Vagina (tissue), 2 donors: ENCODE measurements around the gene EFTUD2.

Source experiments
- CTCF ChIP-seq, 3 experiments: fragments of 450-650 bp in 2 of 3; fragments of 200-600 bp in 1 of 3; sonication (generic) in 1 of 3; IDR thresholded peaks; one replicate each; pipeline ENCODE4 v1.5.1; 2017 to 2019; ENCODE audit warnings: antibody characterized with exemption in 3 of 3, mild to moderate bottlenecking in 2 of 3, moderate library complexity in 2 of 3
- POLR2A ChIP-seq, 2 donors: fragments of 450-650 bp; IDR thresholded peaks; one replicate each; pipeline ENCODE4 v1.6.1; 2017; ENCODE audit warnings: antibody characterized with exemption in 2 of 2, mild to moderate bottlenecking in 2 of 2, moderate library complexity in 2 of 2

- no peak for TF ChIP-seq CTCF (IDR thresholded peaks at IDR 0.05)
- no peak for TF ChIP-seq POLR2A (IDR thresholded peaks at IDR 0.05)
Measured at GRCh38 chr17:44898768-44899073, 524 bp downstream of the EFTUD2 start.
